Neutrophil (primary cell): ENCODE measurements around the gene MBD5.

Experiments used
- H3K27ac ChIP-seq: fragments of 200-600 bp; sonication (generic); 2 replicates; pipeline ENCODE4 v1.5.1; 2016; ENCODE audit warnings: mild to moderate bottlenecking, moderate library complexity
- H3K27me3 ChIP-seq: fragments of 200-600 bp; sonication (generic); 2 replicates; pipeline ENCODE4 v1.6.0; 2016; ENCODE audit warnings: mild to moderate bottlenecking
- H3K36me3 ChIP-seq: fragments of 200-600 bp; sonication (generic); 2 replicates; pipeline ENCODE4 v1.5.1; 2017
- H3K4me1 ChIP-seq, 2 experiments: fragments of 200-600 bp in 1 of 2; sonication (generic) in 1 of 2; 1 replicate in 1 of 2; 2 replicates in 1 of 2; pipeline versions ENCODE4 v1.5.1 to v1.6.1; 2013 to 2016; ENCODE audit warnings: low read depth in 1 of 2, low read length in 1 of 2, mild to moderate bottlenecking in 1 of 2, moderate library complexity in 1 of 2; ENCODE audit not compliant: control insufficient read depth in 1 of 2, insufficient read depth in 1 of 2
- H3K4me3 ChIP-seq, 2 experiments: fragments of 200-600 bp in 1 of 2; sonication (generic) in 1 of 2; 1 replicate in 1 of 2; 2 replicates in 1 of 2; pipeline ENCODE4 v1.5.1; 2013 to 2016; ENCODE audit warnings: low read depth in 1 of 2, low read length in 1 of 2, mild to moderate bottlenecking in 1 of 2, moderate library complexity in 1 of 2
- H3K9me3 ChIP-seq: fragments of 200-600 bp; sonication (generic); 2 replicates; pipeline ENCODE4 v1.5.1; 2016
- TF ChIP-seq, protein P1 (sequence below): fragments of 200-600 bp; sonication (generic); IDR thresholded peaks from 2 replicates; pipeline ENCODE4 v1.5.1; 2016; ENCODE audit warnings: antibody characterized with exemption

Gene MBD5

DNA sequence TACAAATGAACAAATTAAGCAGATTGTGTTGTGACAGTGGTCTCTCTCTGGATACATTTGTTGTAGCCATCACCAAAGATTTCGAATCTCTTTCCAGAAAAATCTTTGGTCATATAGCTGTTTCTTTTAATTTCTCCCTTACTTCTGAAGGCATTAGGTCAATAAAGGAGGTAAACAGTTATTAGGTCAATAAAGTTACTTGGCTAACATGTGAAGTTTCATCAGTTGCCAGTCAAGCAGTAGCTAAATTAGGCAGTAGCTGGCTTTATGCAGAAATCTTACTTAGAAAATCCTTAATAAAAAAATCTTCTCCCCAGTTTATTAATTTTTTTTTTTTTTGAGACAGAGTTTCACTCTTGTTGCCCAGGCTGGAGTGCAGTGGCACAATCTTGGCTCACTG is 115.5 kb downstream of the MBD5 start:
- Histone ChIP-seq H3K4me3 (no peak overlapping the region), H3K9me3 (no peaks in the 10 kb centered on the region), H3K36me3 (no peaks in the 10 kb centered on the region), H3K27ac (no peak overlapping the region), H3K4me1 (no peaks in the 10 kb centered on the region), H3K27me3 (no peaks in the 10 kb centered on the region)
- TF ChIP-seq, protein P1, sequence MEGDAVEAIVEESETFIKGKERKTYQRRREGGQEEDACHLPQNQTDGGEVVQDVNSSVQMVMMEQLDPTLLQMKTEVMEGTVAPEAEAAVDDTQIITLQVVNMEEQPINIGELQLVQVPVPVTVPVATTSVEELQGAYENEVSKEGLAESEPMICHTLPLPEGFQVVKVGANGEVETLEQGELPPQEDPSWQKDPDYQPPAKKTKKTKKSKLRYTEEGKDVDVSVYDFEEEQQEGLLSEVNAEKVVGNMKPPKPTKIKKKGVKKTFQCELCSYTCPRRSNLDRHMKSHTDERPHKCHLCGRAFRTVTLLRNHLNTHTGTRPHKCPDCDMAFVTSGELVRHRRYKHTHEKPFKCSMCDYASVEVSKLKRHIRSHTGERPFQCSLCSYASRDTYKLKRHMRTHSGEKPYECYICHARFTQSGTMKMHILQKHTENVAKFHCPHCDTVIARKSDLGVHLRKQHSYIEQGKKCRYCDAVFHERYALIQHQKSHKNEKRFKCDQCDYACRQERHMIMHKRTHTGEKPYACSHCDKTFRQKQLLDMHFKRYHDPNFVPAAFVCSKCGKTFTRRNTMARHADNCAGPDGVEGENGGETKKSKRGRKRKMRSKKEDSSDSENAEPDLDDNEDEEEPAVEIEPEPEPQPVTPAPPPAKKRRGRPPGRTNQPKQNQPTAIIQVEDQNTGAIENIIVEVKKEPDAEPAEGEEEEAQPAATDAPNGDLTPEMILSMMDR, result no peak

DNA sequence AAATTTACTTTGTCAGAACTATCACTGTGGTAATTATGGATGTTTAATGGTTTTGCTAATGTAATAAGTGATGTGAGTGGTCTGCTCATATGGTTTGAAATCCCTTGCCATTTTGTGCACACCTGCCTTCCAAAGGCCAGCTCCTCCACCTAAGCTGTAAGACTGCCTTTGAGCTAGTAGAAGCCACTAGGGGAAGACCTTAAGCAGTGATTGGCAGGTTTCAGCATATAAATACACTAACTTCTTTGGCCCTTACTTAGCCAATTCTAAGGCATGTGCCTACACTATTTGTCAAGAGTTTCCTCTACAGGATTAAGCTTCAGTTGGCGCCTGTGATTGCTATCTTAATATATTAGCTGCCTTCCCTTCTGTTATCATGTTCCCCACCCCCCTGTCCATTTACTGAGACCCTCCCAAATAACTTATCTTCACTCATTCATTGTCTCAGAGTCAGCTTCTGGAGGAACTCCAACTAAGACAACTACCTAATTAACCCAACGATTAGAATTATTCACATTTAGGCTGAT is 141.1 kb downstream of the MBD5 start:
- Histone ChIP-seq H3K9me3 (no peaks in the 10 kb centered on the region), H3K4me3 (no peak overlapping the region), H3K27ac (no peak overlapping the region), H3K27me3 (no peaks in the 10 kb centered on the region), H3K36me3 (no peaks in the 10 kb centered on the region), H3K4me1 (no peaks in the 10 kb centered on the region)
- TF ChIP-seq, protein P1, result no peak

DNA sequence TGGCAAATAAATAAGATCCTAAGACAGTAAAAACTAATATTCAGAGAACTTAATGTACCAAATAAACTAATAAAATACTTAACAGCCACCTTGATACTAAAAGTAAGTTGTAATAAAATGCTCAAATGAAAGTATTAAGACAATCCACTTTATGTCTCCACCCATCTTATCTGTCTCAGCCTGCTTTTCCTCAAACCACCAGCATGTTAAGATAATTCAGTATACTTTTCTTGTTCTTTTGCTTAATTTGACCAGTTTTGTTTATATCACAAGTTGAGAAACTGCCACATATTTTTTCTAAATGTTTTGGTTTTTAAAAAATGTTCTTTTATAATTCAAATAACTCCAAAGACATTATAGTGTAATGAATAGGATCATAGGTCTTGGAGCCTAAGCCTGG is 142.0 kb downstream of the MBD5 start:
- H3K27ac ChIP-seq, result no peak overlapping the region
- H3K36me3 ChIP-seq, result no peaks in the 10 kb centered on the region
- no peaks in the 10 kb centered on the region for H3K4me1 ChIP-seq
- H3K27me3 ChIP-seq, result no peaks in the 10 kb centered on the region
- H3K9me3 ChIP-seq, result no peaks in the 10 kb centered on the region
- TF ChIP-seq, protein P1, result no peak
- H3K4me3 ChIP-seq, result no peak overlapping the region

DNA sequence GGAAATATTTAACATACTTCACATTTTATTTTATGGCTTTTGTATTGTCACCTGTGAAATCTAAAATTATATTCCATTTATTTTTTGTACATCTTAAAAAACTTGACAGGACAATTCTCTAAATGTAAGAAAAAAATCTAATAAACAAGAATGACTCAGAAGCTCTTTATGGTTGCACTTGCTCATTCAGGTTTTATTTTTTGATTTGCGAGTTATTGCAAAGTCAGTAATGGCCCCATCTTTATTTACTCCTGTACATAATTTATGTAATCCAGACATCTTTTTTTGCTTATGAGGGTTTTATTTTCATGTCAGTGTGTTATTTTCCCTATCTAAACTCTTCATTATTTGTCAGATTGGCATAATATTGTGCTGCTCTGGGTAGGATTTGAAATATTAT is 145.1 kb downstream of the MBD5 start:
- Histone ChIP-seq H3K27ac (no peak overlapping the region), H3K9me3 (no peaks in the 10 kb centered on the region), H3K27me3 (no peaks in the 10 kb centered on the region), H3K4me3 (no peak overlapping the region), H3K36me3 (no peaks in the 10 kb centered on the region), H3K4me1 (no peaks in the 10 kb centered on the region)
- TF ChIP-seq, protein P1, result no peak

DNA sequence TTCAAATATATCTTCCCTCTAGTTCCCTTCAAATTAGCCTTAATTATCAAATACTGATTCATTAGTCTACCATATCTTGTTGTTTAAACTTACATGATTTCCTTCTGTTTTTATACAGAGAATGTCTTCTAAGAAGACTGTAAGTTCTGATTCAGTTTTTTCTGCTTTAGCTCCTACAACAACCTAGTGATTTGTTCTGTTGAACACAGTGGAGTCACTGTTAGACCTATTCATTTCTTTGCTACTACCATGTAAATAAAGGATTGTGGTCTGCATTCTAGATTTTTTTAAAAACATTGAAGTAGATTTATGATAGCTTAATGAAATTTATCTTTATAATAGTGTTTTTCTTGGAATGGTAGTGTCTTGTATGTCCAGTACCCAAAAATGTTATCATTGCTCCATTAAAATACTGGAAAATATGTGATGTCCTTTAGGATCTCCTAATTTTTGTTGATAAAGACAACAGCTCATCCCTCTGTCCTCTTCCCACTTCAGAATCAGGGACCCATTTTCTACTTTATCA is 146.4 kb downstream of the MBD5 start:
- TF ChIP-seq, protein P1, result no peak
- Histone ChIP-seq H3K27ac (no peak overlapping the region), H3K9me3 (no peaks in the 10 kb centered on the region), H3K27me3 (no peaks in the 10 kb centered on the region), H3K4me1 (no peaks in the 10 kb centered on the region), H3K4me3 (no peak overlapping the region), H3K36me3 (no peaks in the 10 kb centered on the region)
